HG03280 (cell line): ENCODE results near the gene HELZ2.
A peak's percentile ranks its signal among the peaks of the same experiment; 100 is the strongest.

Experiments used
- ATAC-seq: cut with Tn5 transposase; IDR thresholded peaks from one replicate; pipeline ENCODE4 v1.9.1; 2021; ENCODE audit warnings: mild to moderate bottlenecking, moderate library complexity; ENCODE audit not compliant: unreplicated experiment

HELZ2 gene

GRCh38 chr20:63553933-63554290, 20.1 kb downstream of the HELZ2 start, which contains the start of gene FNDC11:
Gene FNDC11, plus strand, starts transcription at chr20:63554159. Its CDS starts 1,505 bp downstream, at chr20:63555664.
- peak; percentile 19 for ATAC-seq

GRCh38 chr20:63553251-63553932, 20.6 kb downstream of the HELZ2 start:
- peak; percentile 64 for ATAC-seq

GRCh38 chr20:63552481-63553249, 21.4 kb downstream of the HELZ2 start:
- peak; percentile 7 for ATAC-seq

GRCh38 chr20:63551068-63551467, 23.0 kb downstream of the HELZ2 start:
- no peak for ATAC-seq

- ATAC-seq: no peak
Observed at GRCh38 chr20:63549679-63550282, 24.3 kb downstream of the HELZ2 start.

- no peak for ATAC-seq
Observed at GRCh38 chr20:63549019-63549418, 25.0 kb downstream of the HELZ2 start.

- ATAC-seq: no peak
Observed at GRCh38 chr20:63548542-63548941, 25.5 kb downstream of the HELZ2 start.

GRCh38 chr20:63547725-63548480, 26.1 kb downstream of the HELZ2 start, which contains the start of gene SRMS:
Gene SRMS, minus strand, starts transcription at chr20:63547749. Its CDS starts 286 bp downstream, at chr20:63547463.
- no peak for ATAC-seq

- no peak for ATAC-seq
Observed at GRCh38 chr20:63546956-63547724, 26.9 kb downstream of the HELZ2 start.

GRCh38 chr20:63546256-63546955, 27.6 kb downstream of the HELZ2 start:
- no peak for ATAC-seq

GRCh38 chr20:63545814-63546213, 28.2 kb downstream of the HELZ2 start:
- ATAC-seq: no peak

- no peak for ATAC-seq
Observed at GRCh38 chr20:63544958-63545516, 29.0 kb downstream of the HELZ2 start.

GRCh38 chr20:63544241-63544957, 29.6 kb downstream of the HELZ2 start:
- no peak for ATAC-seq

- no peak for ATAC-seq
Observed at GRCh38 chr20:63543733-63544132, 30.3 kb downstream of the HELZ2 start.

- peak; percentile 4 for ATAC-seq
Observed at GRCh38 chr20:63543131-63543530, 30.9 kb downstream of the HELZ2 start.

- peak; percentile 36 for ATAC-seq
Observed at GRCh38 chr20:63542696-63543095, 31.3 kb downstream of the HELZ2 start.

GRCh38 chr20:63542031-63542559, 31.9 kb downstream of the HELZ2 start:
- no peak for ATAC-seq

GRCh38 chr20:63541371-63541770, 32.7 kb downstream of the HELZ2 start:
- ATAC-seq: no peak
